H7 (cell line): ENCODE data around the gene ANO8. TPM values are rescaled to one million over a fixed set of nuclear protein-coding genes. Genes with fewer than 3 reads are reported as not detected.
"Not testable (repeated sequence)": the region's sequence is repeated elsewhere in the genome, so short reads cannot be mapped to it uniquely, and the experiment has no call there.

Experiments
- DNase-seq: peaks from one replicate; pipeline ENCODE4 v3.0.0; 2012
- H3K27me3 ChIP-seq: 2 replicates; pipeline ENCODE4 v1.6.0; 2011; ENCODE audit warnings: mild to moderate bottlenecking, low read length; ENCODE audit not compliant: control insufficient read depth, insufficient read depth
- H3K36me3 ChIP-seq: replicated peaks from 2 replicates; pipeline ENCODE4 v1.5.1; 2011; ENCODE audit warnings: low read length; ENCODE audit not compliant: control insufficient read depth, insufficient read depth
- H3K4me3 ChIP-seq: 2 replicates; pipeline ENCODE4 v1.5.1; 2011; ENCODE audit warnings: low read depth, mild to moderate bottlenecking, control low read depth, low read length, moderate library complexity; ENCODE audit not compliant: insufficient read depth
- total RNA-seq: library from RNA; depleted of rRNA; stranded (reverse); fragments of >200 nt; shearing (Covaris generic); gene quantifications from 2 replicates; pipeline ENCODE4 v1.2.3, GENCODE V29; 2014; rRNA removed

Gene ANO8
- 6.9 and 7.5 TPM in 2 replicates for total RNA-seq

GRCh38 chr19:17334414-17335409 is at the start of gene ANO8:
Gene ANO8 (minus strand): TSS chr19:17334855. CDS start chr19:17334670, 185 bp downstream.
- peaks cover 3% of the 10 kb centered on the region; the same call in 1 of the 2 replicates for H3K27me3 ChIP-seq
- H3K36me3 ChIP-seq, result no peaks in the 10 kb centered on the region; the same call in 1 of the 2 replicates
- DNase-seq, result peak; percentile 95
- H3K4me3 ChIP-seq, result peak within 1 kb of the TSS; percentile 80

DNA sequence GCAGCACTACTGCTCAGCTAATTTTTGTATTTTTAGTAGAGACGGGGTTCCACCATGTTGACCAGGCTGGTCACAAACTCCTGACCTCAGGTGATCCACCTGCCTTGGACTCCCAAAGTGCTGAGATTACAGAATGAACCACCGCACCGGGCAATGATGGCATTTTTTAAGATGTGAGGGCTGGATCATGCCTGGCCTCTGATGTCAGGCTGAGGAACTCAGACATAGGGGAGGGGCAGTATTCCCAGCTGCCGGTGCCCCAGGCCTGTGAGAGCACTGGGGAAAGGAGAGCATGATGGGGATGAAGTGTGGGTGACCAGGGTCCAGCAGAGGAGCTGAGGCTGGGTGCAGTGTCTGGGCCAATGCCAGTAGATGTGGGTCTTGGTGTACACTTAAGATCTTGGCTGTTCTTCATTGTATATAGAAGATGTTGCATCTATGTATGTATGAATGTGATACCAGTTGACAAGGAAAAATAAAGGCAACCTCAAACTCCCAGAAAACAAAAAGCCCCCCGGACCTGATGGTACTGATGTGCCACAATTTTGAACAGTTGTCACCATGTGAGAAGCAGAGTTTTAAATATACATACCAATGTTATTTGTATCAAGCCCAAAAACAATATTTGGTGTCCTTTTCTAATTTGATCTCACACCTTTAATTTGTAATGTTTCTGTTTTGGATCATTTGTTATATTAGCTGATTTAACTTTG is 45.9 kb upstream of the ANO8 start:
- DNase-seq, result no peak
- H3K4me3 ChIP-seq, result no peak overlapping the region
- H3K36me3 ChIP-seq, result no peaks in the 10 kb centered on the region
- H3K27me3 ChIP-seq, result no peaks in the 10 kb centered on the region; the same call in 1 of the 2 replicates

DNA sequence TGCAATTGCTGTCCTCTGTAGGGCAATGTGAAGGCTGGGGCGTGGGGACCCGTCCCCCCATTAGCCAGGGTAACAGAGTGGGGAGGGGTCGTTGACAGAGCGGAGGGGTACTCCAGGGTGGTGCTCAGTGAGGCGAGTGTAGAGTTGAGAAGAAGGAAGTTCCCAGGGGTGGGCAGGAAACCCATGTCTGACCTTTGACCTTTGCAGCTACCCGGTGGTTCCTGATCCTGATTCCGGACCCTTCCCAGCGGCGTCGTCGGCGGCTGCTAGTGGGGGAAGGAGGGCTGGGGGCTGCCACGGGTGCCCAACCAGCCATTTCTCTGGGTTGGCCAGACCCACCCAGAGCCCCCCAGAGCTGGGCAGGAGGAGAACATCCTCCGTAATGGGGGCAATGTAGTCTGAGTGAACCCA is 44.6 kb upstream of the ANO8 start:
- Histone ChIP-seq H3K36me3 (no peaks in the 10 kb centered on the region), H3K27me3 (no peaks in the 10 kb centered on the region), H3K4me3 (no peak overlapping the region)
- peak; percentile 83 for DNase-seq

GRCh38 chr19:17378271-17378670 is 43.6 kb upstream of the ANO8 start:
- Histone ChIP-seq H3K27me3 (no peaks in the 10 kb centered on the region), H3K36me3 (no peaks in the 10 kb centered on the region), H3K4me3 (no peak overlapping the region)
- DNase-seq, result peak; percentile 27

- peak; percentile 49 for DNase-seq
- H3K4me3 ChIP-seq, result no peak within 1 kb of the TSS
- H3K27me3 ChIP-seq, result no peaks in the 10 kb centered on the region
- H3K36me3 ChIP-seq, result no peaks in the 10 kb centered on the region
Measured at GRCh38 chr19:17376935-17377600, 42.4 kb upstream of the ANO8 start, which contains the start of gene PLVAP. Gene PLVAP (minus strand): TSS chr19:17377342. CDS start chr19:17377288, 54 bp downstream.

GRCh38 chr19:17370026-17370587 is 35.5 kb upstream of the ANO8 start:
- Histone ChIP-seq H3K4me3 (no peak overlapping the region), H3K27me3 (no peaks in the 10 kb centered on the region), H3K36me3 (no peaks in the 10 kb centered on the region)
- no peak for DNase-seq

DNA sequence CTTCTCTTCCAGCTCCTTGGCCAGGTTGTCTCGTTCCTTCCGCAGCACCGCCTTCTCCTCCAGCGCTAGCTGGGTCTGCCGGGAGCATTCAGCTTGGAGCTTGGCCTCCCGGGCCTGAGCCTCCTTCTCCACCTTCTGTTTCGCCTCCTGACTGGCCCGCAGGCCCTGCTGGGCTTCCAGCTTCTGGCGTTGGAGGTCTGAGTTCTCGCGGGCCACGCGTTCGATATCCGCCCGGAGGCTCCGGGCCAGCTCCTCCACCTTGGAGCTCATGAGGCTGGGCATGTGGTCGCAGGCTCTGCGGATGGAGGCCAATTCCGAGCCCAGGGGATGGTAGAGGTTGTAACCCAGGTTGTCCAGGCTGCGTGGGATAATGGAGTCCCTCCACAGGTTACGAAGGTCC is 30.7 kb upstream of the ANO8 start:
- H3K36me3 ChIP-seq, result no peaks in the 10 kb centered on the region
- H3K4me3 ChIP-seq, result no peak overlapping the region
- no peaks in the 10 kb centered on the region for H3K27me3 ChIP-seq
- DNase-seq, result no peak

DNA sequence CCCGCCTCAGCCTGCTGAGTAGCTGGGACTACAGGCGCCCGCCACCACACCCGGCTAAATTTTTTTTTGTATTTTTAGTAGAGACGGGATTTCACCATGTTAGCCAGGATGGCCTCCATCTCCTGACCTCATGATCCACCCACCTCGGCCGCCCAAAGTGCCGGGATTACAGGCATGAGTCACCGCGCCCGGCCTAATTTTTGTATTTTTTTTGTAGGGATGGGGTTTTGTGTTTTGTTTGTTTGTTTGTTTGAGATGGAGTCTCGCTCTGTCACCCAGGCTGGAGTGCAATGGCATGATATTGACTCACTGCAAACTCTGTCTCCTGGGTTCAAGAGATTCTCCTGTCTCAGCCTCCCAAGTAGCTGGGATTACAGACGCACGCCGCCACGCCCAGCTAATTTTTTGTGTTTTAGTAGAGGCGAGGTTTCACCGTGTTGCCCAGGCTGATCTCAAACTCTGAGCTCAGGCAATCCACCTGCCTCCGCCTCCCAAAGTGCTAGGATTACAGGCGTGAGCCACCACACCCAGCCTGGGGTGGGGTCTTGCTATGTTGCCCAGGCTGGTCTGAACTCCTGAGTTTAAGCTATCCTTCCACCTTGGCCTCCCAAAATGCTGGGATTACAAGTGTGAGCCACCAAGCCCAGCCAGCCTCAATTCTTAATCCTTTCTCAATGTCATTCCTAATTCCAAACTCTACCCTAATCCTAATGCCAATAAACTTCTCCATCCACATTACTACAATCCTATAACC is 29.4 kb upstream of the ANO8 start:
- not testable (repeated sequence) for H3K4me3 ChIP-seq, H3K27me3 ChIP-seq, DNase-seq, H3K36me3 ChIP-seq

DNA sequence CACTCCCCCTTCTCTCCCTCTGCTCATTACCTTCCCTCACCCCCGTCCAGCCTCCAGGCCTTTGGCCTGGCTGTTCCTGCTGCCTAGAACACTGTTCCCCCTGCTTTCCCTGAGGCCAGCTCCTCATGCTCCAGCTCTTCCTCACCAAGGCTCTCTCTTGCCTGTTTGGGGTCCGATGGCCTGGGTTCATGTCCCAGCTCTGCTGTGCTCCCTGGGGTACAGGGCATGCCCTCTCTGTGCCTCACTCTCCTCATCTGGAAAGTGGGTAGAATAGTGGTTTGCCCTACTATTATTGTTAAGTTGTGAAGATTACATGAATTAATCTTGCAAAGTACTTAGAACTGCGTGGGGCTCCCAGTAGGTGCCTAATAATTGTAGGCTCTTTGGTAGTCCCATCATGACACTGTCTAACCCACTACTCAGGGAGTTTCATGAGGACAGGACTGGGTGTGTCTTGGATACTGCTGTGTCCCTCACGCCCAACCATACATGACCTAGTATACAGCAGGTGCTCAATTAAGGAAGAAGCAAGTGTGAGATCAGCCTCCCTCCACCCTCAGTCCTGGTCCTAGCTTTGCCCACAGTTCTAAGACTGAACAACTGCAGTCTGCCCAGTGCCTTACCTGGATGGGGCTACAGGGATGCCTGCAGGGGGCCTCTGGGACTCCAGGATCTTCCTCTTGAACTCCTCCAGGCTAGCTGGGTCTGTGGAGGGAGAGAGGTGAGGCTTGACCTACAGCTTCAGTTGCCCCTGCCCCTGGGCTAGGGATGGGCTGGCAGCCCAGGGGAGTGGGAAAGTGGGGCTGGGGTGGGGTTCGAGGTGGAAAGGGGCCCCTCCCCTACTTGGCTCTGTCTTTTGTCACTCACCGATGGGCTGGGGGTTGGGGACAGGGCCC is 25.5 kb upstream of the ANO8 start:
- no peaks in the 10 kb centered on the region for H3K36me3 ChIP-seq

DNA sequence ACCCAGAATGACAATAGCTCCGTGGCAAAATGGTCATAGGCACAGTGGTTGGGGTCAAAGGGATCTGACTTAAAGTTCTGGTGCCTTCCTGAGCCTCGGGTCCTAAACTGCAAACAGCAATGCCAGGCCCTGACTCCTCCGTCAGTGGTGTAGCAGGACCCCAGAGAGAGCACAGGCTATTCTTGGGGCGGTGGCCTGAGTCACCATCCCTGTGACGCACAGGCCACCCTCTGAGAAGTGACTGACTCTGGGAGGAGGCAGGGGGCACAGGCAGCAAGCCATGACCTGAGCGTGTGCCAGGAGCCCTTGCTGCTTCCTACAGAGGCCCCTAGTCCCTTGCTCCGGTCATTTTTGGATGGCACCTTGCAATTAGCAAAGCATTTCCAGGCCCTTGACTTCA is 23.7 kb upstream of the ANO8 start:
- peak; percentile 31 for DNase-seq
- no peaks in the 10 kb centered on the region for H3K36me3 ChIP-seq
- no peaks in the 10 kb centered on the region for H3K27me3 ChIP-seq
- no peak overlapping the region for H3K4me3 ChIP-seq

More for the DNA sequence above, 25.5 kb upstream of the ANO8 start:
- H3K27me3 ChIP-seq, result no peaks in the 10 kb centered on the region
- no peak overlapping the region for H3K4me3 ChIP-seq
- DNase-seq, result peak; percentile 62

DNA sequence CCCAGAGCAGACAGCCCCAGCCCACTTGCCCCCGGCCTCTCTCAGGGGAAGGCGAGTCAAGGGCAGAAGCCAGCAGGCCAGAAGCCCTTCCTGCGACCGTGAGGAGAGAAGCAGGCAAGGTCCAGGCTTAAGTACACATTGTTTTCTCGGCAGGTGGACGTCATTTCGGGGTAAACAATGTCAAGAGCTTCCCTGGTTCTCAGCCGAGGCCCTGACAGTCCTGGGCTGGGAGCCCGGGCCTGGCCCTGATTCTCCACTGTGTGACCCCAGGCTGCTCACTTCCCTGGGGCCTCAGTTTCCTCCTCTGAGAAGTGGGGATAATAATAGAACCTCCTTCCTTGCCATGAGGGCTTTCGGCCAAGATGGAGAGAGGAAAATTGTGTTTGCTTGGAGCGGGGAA is 23.1 kb upstream of the ANO8 start:
- H3K4me3 ChIP-seq, result no peak overlapping the region
- DNase-seq, result peak; percentile 30
- no peaks in the 10 kb centered on the region for H3K27me3 ChIP-seq
- no peaks in the 10 kb centered on the region for H3K36me3 ChIP-seq

GRCh38 chr19:17357078-17357666 is 22.5 kb upstream of the ANO8 start:
- H3K4me3 ChIP-seq, result no peak overlapping the region

More at GRCh38 chr19:17357078-17357666, 22.5 kb upstream of the ANO8 start:
- Histone ChIP-seq H3K27me3 (no peaks in the 10 kb centered on the region), H3K36me3 (no peaks in the 10 kb centered on the region)
- no peak for DNase-seq
